WERI-Rb-1 (cell line): Measurements from ENCODE around the gene LAMA5.

Experiments used
- DNase-seq: peaks from one replicate; pipeline ENCODE4 v3.0.0-alpha.2; 2020
- H3K27ac ChIP-seq: fragments of 250-450 bp; sonication (Bioruptor Pico); 2 replicates; pipeline ENCODE4 v1.5.1; 2020; ENCODE audit warnings: mild to moderate bottlenecking, moderate library complexity
- H3K27me3 ChIP-seq: fragments of 250-450 bp; sonication (Bioruptor Pico); 2 replicates; pipeline ENCODE4 v1.5.1; 2021; ENCODE audit warnings: mild to moderate bottlenecking, low read depth, moderate library complexity; ENCODE audit not compliant: insufficient read depth, severe bottlenecking
- H3K36me3 ChIP-seq: fragments of 250-450 bp; sonication (Bioruptor Pico); 2 replicates; pipeline ENCODE4 v1.5.1; 2020; ENCODE audit warnings: mild to moderate bottlenecking, moderate library complexity
- H3K4me3 ChIP-seq: 2 replicates; pipeline ENCODE4 v1.5.1; 2011; ENCODE audit warnings: low read depth, mild to moderate bottlenecking, control low read depth, low read length
- H3K9me3 ChIP-seq: fragments of 250-450 bp; sonication (Bioruptor Pico); 2 replicates; pipeline ENCODE4 v1.5.1; 2021; ENCODE audit warnings: mild to moderate bottlenecking, moderate library complexity; ENCODE audit not compliant: severe bottlenecking
- CTCF ChIP-seq: IDR thresholded peaks from 2 replicates; pipeline ENCODE4 v1.5.1; 2011; ENCODE audit warnings: low read depth, mild to moderate bottlenecking, control low read depth, inconsistent platforms, low read length

LAMA5 gene

GRCh38 chr20:62342910-62343309, 24.2 kb downstream of the LAMA5 start:
- H3K27ac ChIP-seq, result no peak overlapping the region
- H3K4me3 ChIP-seq, result no peak overlapping the region

DNA sequence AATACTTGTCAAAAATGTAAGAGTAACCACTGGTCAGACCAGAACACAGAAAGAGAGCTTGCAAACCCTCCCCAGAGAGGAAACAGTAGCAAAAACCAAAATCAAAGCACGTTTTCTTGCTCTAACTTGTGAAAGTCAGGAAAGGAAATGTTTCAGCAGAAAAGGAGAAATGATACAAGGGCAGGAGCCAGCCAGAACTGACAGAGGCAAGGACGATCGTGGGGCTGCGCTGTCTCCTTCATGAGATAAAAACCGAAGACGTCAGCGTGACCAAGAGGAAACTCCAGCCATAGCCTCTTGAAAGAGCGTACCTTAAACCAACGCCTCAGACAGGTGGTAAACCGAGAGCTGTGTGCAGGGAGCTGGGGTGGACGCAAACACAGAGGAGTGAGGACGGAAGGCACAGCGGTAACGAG, 27.5 kb downstream of the LAMA5 start:
- no peak overlapping the region for H3K27ac ChIP-seq
- H3K4me3 ChIP-seq, result no peak overlapping the region
- peaks cover 58% of the 10 kb centered on the region for H3K36me3 ChIP-seq
- no peak for DNase-seq
- H3K27me3 ChIP-seq, result no peaks in the 10 kb centered on the region
- TF ChIP-seq CTCF, result no peak
- H3K9me3 ChIP-seq, result no peaks in the 10 kb centered on the region

More at GRCh38 chr20:62342910-62343309, 24.2 kb downstream of the LAMA5 start:
- Histone ChIP-seq H3K36me3 (peaks cover 74% of the 10 kb centered on the region), H3K9me3 (no peaks in the 10 kb centered on the region), H3K27me3 (no peaks in the 10 kb centered on the region)
- no peak for DNase-seq
- no peak for TF ChIP-seq CTCF

DNA sequence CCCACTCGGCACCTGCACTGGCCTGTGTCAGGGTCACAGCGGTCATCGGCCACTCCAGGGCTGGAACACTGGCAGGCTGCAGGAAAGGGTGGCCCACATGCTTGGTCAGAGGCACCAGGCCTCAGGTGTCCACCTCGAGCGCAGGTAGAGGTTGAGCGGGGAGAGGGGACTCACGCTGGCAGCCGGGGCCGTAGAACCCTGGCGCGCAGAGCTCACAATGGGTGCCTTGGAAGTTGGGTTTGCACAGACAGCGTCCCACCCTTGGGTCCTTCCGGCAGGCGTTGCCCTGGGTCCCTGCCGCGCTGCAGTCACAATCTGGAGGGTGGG, 28.9 kb downstream of the LAMA5 start:
- Histone ChIP-seq H3K4me3 (no peak overlapping the region), H3K36me3 (peaks cover 59% of the 10 kb centered on the region), H3K9me3 (no peaks in the 10 kb centered on the region), H3K27me3 (no peaks in the 10 kb centered on the region), H3K27ac (no peak overlapping the region)
- no peak for DNase-seq
- TF ChIP-seq CTCF, result no peak

DNA sequence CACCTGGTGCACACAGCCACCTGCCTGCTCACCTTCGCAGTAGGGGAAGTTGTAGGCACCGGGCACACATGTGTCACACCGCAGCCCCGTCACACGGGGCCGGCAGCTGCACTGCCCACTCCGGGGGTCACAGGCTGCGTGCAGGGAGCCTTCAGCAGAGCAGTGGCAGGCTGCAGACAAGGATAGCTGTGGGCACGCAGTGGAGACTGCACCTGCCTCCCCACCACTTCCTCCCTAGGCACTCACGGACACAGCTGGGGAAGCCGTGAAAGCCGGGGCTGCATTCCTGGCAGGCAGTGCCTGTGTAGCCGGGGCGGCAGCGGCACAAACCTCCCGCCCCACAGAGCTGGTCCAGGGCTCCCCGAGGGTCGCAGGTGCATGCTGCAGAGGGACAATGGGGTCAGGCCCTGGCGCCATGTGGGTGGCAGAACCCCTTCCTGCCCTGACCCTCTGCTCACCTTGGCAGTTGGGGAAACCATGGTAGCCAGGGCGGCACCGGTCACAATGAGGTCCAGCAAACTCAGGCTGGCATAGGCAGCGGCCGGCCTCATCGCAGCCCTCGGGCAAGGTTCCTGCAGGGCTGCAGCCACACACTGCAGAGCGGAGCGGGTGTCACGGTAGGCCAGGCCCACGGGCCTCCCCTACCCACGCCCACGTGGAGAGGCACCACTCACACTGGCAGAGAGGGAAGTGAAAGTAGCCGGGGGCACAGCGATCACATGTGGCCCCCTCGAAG, 29.4 kb downstream of the LAMA5 start:
- Histone ChIP-seq H3K4me3 (no peak overlapping the region), H3K27ac (no peak overlapping the region), H3K36me3 (peaks cover 54% of the 10 kb centered on the region), H3K27me3 (no peaks in the 10 kb centered on the region), H3K9me3 (no peaks in the 10 kb centered on the region)
- no peak for DNase-seq
- TF ChIP-seq CTCF, result no peak

DNA sequence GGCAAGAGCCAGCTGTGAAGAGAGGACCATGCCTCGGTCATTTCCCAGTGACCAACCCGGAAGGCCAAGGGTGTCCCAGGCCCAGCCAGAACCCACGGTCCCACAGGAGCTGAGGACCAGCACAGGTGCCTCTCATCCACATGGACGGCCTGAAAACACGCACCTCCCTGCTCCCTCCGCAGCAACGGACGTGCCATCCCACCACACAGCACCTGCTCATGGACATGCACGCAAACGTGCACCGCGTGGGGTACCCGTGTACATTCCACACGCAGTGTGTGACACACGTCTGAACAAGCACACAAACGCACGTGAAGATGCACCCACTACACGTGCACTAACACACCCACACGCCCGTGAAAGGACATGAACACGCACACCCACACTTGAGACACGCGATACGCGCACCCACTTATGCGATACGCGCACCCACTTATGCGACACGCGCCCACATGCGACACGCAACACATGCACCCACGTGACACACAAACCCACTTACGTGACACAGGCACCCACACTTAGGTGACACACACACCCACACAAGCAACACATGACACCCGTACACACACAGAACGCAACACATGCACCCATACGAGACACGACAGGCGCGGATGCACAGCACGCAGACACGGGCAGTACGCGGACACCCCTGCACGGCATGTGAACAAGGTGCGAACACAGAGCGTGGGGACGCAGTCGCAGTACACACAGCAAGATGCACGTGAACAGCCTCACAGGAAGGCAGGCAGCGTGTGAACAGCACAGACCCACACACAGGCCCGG, 30.1 kb downstream of the LAMA5 start:
- Histone ChIP-seq H3K9me3 (no peaks in the 10 kb centered on the region), H3K27me3 (no peaks in the 10 kb centered on the region), H3K36me3 (peaks cover 57% of the 10 kb centered on the region), H3K4me3 (no peak overlapping the region), H3K27ac (no peak overlapping the region)
- no peak for DNase-seq
- no peak for TF ChIP-seq CTCF

GRCh38 chr20:62336329-62336728, 30.8 kb downstream of the LAMA5 start:
- Histone ChIP-seq H3K27ac (no peak overlapping the region), H3K4me3 (no peak overlapping the region), H3K9me3 (no peaks in the 10 kb centered on the region), H3K27me3 (no peaks in the 10 kb centered on the region), H3K36me3 (peaks cover 60% of the 10 kb centered on the region)
- no peak for DNase-seq
- TF ChIP-seq CTCF, result no peak
